HG02759 (cell line): ENCODE measurements around the gene HOXA10.

ENCODE experiments used
- ATAC-seq: cut with Tn5 transposase; IDR thresholded peaks from one replicate; pipeline ENCODE4 v1.9.1; 2021; ENCODE audit warnings: mild to moderate bottlenecking, moderate library complexity; ENCODE audit not compliant: unreplicated experiment

The HOXA10 gene

DNA sequence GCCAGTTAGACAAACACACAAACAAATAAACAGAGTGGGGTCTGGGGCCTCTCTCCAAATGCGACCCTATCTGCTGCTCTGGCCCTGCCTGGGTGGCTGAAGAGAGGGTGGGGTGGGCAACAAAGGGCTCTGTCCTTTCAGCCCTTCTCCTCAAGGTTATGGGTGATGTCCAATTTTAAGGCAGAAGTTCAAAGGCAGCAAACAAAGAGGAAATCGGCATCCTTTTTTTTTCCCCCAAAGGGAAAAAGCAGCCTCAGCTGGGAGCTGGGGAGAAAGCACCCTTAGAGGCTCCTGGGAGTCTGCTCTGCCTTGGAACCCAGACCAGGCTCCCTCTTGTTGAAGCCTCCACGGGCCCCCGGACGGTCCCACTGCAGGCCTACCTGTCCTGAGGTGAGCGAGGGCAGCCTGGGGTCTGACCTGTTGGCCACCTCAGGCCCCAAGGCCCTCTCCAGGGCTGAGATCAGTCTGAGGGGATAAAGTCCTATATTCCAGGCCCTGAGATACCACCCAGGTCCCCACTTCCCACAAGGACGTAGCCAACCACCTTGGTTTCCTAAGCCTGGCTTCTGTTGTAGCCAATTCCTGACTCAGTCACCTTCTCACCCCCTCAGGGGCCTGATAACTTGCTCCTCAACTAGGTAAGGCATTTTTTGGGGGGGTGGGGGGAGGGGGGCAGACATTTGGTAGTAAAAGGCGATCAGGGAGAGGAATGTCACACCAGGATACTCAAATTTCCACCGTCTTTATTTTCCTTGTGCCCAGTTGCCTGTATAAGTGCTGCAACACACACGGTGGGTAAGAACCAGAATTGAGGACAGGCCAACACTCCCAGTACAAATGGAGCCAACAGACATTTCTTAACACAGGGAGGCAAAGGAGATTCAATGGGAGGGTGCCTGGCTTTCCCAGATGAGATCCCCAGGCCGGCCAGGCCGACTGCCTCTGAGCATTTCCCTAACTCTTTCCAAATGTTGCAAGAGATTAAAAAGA, 6.6 kb upstream of the HOXA10 start:
- no peak for ATAC-seq

DNA sequence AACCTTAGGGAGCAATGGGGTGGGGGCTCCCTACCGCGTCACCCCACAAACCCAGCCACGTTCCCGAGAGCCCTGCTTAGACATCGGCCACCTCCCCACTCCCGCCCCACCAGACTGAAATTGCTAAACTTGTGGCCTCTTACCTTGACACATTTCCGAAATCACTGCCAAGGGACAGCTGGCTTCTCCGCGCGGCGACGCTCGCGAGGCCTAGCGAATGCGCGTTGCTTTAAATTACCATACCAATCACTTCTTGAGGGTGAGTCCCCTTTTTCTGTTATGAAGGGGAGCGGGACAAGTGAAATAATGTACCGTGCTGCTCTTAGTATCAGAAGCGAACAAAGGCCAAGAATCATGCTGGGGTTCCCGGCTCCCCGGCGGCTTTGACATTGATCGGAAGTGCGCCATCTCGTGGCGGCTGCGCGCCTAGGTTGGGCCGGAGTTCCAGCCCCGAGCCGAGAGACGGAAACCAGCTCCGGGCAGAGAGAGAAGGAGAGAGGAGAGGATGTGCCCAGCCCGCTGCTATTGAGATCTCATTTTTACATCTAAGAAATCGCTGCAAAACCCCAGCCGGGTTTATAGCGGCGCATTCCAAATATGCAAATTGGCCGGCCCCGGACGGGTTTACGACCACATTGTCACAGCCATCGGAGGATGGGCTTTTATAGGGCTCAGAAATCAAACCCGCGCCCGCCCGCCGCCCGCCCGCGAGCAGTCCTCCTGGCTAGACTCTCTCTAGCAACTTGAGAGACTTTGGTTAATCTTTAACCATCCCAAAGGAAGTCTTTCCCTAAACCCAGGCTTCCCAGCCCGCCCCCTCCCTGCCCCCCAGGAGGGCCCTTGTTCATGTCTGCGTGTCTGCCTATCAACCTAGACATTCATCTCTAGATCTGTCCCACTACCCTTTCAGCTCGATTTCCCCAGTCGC, 5.6 kb upstream of the HOXA10 start:
- no peak for ATAC-seq

DNA sequence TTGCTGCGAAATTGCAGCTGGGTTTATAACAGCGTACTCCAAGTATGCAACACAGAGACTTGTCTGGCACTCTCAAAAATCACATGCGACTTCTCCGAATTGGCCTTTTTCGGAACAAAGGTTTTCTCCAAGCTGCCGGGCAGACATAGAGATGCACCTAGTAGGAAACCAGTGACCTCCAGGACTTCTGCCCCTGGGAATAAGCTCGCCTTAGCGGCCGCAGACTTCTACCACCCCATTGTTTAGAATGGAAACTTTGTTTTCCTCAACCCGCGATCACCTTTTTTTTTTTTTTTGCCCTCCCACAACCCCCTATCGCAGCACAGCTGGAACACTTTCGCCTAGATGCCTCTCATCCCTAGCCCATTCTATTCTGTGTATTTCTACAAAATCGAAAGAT, 4.9 kb upstream of the HOXA10 start:
- no peak for ATAC-seq

DNA sequence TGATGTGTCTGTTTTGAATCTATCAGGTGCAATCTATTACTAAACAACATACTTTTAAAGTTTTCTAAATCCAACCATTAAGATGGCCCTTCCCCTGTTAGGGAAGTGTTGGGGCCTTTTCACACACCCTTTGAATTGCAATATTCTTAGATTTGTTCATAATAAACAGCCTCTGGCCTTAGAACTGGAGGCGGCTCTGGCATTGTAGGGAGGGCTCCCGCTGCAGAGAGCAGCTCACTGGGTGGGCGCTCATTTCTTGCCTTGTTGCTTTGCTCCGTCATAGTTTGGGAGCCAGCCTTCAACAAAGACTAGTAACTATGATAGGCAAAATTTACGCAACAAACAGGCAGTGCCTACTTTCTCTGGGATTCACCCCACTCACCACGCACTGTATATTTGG, 4.2 kb upstream of the HOXA10 start:
- ATAC-seq = no peak

DNA sequence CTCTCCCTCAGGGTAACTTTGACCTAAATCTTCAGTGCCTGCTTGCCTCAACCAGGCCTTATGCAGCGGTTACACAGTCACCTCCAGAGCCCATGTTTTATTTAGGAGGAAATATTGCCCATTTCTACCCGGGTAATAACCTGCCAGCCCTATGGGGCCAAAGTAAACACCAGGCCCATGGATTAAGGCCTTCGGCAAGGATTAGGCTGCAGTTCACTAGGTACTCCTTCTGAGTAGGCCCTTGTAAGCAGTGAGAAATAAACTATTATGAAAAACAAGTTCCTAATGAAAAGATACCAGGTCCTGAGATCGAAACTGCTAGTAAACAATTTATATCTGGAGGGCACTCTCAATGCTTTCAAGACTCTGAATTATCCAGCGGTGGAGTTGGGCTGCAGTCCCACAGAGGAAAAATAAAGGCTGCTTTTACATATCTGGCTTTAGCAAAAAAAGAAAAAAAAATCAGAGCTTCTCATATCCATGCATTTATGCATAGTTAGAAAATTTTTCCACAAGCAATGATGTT, 3.7 kb upstream of the HOXA10 start:
- ATAC-seq = no peak

DNA sequence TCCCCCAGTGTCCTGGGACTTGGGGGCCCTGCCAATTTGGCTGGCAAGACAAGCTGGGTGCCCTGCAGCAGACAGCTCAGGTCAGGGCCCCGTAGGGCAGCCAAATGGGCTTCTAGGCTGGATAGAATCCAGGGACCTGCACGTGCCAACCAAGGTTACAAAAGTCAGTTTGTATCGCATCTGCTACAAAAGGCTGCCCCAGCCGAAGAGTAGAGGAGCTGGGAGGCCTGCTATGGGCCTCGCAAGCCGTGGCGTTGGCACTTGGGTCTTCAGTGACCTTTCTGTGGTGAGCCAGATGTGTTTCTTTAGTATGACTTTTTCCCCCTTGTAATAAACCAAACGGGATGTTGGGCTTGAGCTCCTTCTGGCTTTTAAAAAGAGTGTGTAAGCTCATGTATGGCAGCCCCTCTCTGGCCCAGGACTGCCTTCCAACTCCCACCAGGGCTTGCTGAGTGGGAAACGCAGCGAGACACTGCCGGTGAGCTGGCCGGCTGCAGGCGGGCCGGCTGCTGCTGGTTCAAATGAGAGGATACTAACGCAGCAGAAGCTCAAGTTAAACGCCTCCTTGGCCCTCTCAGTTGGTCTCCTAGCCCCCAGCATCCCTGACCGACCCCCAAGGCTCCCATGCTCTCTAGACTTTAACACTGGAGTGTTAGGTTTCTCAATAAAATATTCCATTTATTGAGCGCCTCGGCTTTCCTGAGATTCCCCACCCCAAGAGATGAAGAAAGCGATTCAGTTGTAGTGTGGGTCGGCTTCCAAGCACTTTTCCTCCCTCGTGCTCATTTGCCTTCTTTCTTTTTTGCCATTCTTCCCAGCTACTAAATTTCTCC, 3.1 kb upstream of the HOXA10 start:
- ATAC-seq = no peak

DNA sequence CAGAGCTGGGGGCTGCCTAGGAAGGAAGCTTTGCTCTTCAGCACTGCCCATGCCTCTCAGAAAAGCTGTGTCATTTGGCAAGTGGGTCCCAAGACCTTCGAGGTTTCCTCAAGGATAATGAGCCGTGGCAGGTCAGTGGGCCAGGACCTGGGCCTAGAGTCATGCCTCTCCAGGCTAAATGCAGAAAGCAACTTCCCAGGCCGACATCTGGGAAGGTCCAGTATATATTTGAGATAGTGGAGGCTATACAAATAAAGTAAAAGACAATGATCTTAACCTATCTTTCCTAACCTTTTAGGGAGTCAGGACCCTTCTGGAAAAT, 2.4 kb upstream of the HOXA10 start:
- ATAC-seq = no peak

DNA sequence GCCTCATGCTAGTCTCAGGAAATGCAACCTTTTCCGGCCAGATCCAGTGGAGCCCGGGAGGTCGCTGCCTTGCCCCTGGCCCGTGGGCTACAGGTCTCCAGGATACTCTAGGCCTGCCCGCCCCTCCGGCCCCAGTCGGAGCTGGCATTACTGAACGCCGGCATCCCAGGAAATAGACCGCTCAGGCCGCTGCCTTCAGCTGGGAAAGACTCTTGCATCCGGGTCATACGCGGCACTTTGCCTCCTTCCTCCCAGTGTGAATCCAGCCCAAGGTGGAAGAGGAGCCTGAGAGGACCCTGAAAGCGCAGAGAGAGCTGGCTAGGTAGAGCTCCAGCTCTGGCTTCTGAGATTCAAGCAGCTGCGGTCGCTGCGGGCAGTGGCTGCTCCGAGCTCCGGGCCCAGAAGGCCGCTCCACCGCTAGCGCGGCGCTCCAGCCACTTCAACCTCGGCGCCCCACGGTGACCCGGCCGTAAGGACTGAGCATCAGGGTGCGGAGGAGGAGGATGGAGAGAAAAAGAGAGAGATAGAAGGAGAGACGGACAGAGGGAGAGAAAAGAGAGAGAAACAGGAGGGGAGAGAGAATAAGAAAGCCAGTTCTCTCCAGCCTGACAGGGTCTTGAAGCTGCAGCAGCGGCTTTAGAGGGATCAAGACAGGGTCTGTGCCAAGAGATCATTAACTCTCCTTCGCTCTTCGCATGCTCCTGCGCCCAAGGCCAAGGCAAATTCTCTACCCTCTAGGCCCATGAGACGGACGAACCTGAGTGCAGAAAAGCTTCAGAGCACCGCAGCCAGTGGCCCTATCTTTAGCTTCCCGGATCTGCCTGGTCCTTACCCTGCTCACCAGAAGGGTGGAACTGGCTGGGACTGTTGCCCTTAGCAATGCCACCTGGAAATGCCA, 1.8 kb upstream of the HOXA10 start:
- ATAC-seq = no peak

DNA sequence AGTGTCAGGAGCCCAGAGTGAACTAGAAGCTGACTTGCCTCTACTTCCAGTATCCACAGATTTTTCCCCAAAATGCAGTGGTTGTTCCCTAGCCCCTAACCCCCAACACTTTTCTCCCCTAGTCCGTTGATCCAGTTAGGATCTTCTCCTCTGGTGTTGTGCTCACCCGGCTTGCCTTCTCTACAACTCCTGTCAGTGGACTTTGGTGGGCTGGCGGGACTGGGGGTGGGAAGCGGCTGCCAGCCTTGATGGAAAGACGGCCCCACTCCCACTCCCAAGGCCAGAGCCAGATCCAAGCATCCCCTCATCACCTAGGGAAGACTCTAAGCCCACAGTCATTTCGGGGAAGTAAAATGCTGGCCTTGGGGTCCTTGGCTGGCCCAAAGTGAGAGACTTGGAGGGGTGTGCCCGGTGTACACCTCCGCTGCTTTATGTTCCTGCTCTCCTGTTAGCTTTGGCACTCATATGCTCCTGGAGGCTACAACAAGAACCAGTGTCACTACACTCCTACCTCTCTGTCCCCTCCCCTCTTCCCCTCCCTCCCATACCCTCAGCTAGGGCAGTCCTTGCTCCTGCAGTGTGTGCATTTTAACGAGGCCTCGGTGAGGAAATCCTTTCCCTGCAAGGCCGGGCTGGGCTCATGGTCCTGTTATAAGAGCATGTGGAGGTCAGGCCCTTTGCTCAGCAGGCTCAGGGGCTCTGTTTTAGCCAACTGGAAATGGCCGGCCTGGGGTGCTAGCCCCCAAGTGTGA, 930 bp upstream of the HOXA10 start:
- no peak for ATAC-seq

DNA sequence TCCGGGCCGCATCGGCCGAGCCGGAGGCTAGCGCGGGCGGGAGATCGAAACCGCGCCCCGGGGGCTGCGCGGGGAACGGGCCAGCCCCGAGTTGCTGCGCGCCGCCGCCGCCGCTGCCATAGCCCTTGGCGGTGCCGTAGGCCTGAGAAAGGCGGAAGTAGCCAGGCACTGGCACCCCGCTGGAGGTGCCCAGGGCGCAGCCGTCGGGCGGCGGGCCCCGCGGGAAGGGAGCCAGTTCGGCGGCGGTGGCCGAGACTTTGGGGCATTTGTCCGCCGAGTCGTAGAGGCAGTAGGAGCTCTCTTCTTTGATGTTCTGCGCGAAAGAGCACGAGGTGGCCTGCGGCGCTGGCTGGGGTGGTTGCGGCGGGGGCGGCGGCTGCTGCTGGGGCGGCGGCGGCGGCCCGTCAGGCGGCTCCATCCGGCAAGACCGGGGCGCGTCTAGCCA, 587 bp downstream of the HOXA10 start:
- no peak for ATAC-seq

DNA sequence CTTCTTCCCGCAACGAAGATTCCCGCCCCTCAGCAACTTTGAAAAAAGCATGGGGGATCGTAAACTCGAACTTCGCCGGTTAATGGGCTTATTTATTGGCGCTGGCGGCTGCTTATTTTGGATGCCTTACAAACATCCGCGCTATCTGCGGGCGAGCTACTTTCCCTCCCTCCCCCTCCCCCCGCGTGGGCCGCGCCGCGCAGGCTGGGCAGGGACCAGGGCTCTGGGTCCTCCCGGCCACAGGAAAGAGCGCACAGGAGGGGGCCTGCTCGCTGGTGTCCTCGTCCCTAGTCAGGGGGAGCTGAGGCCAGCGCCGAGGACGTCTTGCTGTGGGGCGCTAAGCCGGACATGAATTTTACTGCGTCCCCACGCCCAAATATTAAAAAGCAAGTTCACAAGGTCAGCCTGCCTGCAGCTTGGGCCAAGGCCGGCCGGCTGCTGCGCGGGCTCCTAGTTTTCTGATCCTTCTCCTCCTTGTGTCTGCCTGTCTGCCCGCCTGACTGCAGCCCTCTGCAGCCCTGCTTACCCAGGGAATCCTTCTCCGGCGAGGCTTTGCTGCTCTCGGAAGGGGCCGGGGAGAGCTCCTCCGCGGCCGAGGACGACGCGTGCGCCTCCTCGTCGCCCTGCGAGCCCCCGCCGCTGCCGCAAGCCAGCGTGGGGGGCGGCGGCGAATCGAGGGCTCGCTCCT, 1.2 kb downstream of the HOXA10 start:
- no peak for ATAC-seq

DNA sequence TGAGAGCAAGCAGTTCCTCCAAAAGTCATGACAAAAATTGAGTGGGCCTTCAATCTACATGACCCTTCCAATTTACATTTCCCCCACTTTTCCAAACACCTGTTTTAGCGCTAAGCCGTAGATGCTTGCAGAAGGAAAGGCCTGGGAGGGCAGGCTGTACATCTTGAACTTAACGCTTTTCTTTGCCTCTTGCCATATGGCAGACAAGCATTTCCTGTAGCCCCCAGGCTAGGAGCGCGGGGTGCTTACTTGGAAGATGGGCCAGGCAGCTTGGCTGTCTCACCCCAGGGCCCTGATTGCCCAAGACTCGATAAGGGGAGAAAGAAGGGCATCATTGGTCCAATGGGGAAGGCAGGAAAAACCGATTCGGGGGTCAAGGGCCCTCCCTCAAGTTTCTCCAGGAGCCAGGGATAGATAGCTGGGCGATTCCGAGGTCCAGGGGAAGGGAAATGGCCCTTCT, 1.8 kb downstream of the HOXA10 start:
- no peak for ATAC-seq

DNA sequence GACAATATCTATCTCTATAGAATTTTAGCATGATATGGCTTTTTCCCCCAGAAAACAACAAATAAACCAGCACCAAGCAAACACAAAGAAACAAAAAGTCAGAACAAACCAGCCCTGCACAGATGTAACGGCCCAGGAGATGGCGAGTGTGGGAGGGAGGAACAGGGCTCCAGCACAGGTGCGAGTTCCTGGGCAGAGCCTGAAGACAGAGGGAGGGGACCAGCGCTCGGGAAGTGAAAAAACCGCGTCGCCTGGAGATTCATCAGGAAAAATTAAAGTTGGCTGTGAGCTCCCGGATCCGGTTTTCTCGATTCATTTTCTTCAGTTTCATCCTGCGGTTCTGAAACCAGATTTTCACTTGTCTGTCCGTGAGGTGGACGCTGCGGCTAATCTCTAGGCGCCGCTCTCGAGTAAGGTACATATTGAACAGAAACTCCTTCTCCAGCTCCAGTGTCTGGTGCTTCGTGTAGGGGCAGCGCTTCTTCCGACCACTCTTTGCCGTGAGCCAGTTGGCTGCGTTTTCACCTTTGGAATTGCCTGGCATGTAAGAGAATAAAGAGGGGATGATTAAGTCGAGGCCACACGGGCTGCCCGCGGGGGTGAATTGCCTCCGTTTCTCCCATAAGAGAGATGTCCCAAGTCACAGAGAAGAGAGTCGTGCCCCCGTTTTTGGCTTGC, 2.3 kb downstream of the HOXA10 start:
- no peak for ATAC-seq

DNA sequence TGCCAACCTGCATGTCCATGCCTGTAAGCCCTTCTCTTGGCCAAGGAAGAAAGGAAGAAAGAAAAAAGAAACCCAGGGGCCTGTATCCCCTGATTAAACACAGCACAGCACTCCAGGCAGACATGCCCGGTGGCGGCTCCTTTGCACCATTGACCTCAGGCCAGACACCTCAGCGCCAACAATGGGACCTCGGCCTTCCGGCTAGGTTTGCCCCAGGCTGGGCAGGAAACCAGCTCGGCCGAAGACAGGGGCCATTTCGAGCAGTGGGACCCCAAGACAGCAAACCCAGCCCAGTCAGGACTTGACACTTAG, 2.8 kb downstream of the HOXA10 start:
- no peak for ATAC-seq

DNA sequence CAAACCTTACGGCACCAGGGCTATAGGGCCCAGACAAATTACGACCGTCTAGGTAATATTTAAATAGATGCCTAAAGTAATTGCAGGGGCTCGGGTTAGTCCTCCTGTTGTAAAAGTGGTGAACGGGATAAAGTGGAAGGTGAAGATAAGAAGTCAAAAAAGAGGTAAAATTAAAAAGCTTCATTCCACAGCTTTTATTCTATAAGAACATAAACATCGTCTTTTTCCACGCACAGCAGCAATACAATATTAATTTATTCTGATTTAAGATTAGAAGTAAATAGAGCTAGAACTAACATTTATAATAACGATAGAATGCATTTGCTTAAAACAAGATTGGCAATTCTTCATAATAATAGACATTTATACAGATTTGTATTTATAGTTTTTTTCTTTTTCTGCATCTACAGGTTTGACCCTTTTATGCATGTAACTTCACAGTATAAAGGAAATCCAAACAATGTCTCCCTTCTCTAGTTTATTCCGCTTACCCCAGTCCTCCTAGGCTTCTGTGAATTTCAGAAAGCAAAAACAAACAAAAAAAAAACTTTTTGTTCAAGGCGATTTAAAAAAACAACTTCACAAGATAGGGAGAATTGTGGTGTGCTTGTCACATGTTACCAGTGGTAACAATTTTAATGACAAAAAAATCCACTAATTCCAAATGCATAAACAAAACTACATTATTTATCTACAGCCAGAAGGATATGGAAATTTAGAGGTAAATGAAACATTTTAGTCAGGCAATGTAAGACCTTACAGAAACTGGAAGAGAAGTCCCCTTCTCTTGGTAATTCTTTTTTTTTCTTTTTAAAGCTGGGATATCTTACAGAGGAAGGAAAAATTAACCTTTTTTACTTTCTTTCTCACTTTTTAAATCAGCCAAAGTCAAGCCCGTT, 3.4 kb downstream of the HOXA10 start:
- no peak for ATAC-seq

DNA sequence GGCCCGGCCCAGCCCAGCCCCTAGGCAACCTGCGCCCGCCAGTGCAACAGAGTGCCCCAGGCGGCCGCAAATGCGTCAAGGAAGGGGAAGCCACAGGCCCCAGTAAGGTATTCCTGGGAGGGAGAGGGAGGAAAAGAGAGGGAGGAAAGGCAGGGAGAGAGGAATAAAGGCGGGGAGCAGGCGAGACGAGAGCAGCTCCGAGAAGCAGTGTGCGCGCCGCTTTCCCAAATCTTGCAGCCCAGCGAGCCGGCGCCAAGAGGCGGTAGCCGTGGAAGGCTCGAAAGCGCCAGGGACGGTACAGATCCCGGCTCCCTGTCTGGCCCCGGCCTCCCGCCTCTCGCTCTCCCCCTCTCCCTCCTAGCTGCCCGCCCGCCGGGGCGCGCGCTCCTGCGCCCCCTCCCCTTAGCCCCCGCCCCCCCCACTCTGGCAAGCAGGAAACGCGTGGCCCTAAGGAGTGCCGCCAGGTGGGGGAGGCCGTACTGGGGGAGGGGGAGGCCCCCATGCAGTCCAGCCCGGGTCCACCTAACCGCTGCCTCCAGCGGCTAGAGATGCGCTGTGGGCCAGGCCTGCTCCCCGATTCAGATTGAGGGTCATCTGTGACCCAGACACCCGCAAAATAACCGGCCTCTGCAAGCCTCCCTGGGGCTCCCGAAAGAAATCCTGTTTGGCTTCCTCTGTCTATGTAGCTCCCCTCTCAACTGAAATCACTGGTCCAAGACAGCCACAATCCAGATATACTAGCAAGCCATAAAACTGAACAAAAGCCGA, 4.3 kb downstream of the HOXA10 start:
- ATAC-seq = no peak
